Measurements from ENCODE around the gene WNT9A.

DNA sequence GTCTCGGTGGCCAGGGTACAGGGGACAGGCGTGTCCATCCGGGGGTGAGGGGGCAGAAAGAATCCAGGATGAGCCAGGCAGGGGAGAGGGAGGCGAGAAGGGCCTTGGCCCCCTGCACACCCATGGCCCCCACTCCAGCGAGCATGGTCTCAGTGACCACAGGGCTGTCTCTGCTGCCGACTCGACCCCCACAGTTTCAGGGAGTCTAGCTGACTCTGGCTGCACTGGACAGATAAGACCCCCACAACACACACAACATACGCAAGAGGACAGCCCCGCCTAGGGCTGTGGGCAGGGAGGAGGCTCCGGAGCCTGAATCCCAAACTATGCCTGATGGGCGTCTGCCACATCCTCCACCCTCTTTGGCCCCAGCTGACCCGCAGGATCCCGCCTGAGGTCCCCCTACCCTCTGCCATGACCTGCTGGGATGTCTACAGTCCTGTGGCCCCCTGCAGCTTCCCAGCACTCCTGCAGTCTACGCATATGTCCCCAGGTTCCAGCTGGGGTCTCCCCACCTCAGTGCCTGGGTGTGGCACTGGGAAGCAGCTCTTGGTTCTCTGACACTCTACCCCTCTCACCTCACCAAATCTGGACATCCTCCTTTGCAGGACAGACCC lies 22.0 kb downstream of the WNT9A start:
- TF ChIP-seq POLR2AphosphoS5 (IDR thresholded peaks at IDR 0.05; ENCODE audit: borderline replicate concordance, low read depth, low read length) (no peak), EZH2 (IDR thresholded peaks at IDR 0.05) (no peak), FOXP2 (optimal IDR thresholded peaks at IDR 0.05; ENCODE audit: control extremely low read depth, extremely low read length, insufficient read depth) (no peak)
